Measurements from ENCODE around the gene DUSP7. TPM values are rescaled to one million over a fixed set of nuclear protein-coding genes. Genes with fewer than 3 reads are reported as not detected.

Gene DUSP7
- total RNA-seq, 1 experiment from 2014 or later = 20.1 TPM

DNA sequence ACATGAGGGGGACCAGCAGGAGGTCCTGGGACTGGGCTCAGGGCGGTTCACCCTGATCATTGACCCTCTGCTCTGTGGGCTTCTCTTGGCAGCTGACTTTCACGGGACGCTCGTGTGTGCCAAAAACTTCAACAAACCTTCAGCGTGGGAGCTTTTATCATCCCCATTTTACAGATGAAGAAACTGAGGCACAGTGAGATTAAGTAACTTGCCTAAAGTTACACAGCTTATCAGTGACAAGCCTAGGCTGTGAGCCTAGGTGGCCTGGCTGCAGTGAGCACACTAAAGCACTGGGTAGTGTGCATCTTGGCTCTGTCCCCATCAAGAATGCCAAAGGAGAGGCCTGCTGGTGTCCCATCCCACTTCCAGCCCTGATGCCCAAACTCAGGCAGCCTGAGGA lies 23.6 kb upstream of the DUSP7 start:
- H3K9me3 ChIP-seq (ENCODE audit: low read depth, low read length, poor library complexity, severe bottlenecking) = no peaks in the 10 kb centered on the region
- no TSS peak for BruUV-seq (replicated peaks)
- H3K27me3 ChIP-seq (replicated peaks; ENCODE audit: insufficient read depth, low read depth, low read length, poor library complexity) = no peaks in the 10 kb centered on the region
- no peak overlapping the region for H3K27ac ChIP-seq (ENCODE audit: low read depth, low read length, poor library complexity, severe bottlenecking)
- intact Hi-C loops (cut with micrococcal nuclease; ENCODE audit: unreplicated experiment) = no loop called here
- H3K36me3 ChIP-seq (ENCODE audit: insufficient read depth, low read length, poor library complexity, severe bottlenecking) = no peaks in the 10 kb centered on the region
- DNase-seq (ENCODE audit: low spot score) = no peak
- no peaks in the 10 kb centered on the region for H3K4me1 ChIP-seq (ENCODE audit: insufficient read depth, low read length, poor library complexity, severe bottlenecking)
- ChIA-PET CTCF (no interaction called here), POLR2A (ENCODE audit: low non-redundant PET) (no interaction called here)
- TF ChIP-seq, protein P1, sequence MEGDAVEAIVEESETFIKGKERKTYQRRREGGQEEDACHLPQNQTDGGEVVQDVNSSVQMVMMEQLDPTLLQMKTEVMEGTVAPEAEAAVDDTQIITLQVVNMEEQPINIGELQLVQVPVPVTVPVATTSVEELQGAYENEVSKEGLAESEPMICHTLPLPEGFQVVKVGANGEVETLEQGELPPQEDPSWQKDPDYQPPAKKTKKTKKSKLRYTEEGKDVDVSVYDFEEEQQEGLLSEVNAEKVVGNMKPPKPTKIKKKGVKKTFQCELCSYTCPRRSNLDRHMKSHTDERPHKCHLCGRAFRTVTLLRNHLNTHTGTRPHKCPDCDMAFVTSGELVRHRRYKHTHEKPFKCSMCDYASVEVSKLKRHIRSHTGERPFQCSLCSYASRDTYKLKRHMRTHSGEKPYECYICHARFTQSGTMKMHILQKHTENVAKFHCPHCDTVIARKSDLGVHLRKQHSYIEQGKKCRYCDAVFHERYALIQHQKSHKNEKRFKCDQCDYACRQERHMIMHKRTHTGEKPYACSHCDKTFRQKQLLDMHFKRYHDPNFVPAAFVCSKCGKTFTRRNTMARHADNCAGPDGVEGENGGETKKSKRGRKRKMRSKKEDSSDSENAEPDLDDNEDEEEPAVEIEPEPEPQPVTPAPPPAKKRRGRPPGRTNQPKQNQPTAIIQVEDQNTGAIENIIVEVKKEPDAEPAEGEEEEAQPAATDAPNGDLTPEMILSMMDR (conservative IDR thresholded peaks at IDR 0.05; ENCODE audit: low read depth, low read length) = no peak
- no peak for TF ChIP-seq EZH2 (IDR thresholded peaks at IDR 0.05; ENCODE audit: borderline replicate concordance, low read depth, low read length, poor library complexity, severe bottlenecking)
- H3K4me3 ChIP-seq (ENCODE audit: low read depth, low read length, poor library complexity, severe bottlenecking) = no peak overlapping the region

DNA sequence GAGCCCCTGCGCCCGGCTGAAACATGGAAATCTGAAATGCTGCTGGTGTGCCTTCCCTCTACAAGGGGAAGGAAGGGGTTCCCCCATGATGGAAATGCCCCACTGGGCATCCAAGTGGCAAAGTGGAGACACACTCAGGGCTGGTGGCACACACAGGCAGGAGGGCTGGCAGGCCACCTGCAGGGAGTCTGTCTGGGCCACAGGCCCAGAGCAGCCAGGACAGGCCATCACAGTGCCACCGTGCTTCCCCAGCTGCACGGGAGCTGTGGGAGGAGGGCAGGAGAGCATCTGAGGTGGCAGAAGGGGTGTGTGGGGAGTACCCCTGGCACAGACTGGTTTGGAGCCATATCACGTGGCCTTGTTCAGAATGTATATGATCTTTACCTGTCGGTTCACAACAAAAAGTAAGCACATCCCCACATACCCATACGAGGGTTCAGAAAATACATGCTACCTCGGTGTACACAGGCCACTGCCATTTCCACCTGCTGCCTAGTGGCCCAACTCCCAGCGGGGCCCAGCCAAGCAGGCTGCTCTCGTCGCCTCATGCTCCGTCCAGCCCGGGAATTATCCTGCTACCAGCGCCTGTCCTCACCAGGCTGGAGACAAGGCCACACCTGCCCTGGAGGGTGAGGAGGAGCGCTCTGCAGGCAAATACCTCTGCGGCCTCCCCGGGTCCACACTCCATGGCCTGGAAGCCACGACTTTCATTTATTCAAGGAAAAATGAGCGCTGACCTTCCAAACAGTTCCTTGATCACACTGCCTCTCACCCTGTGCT lies 22.6 kb upstream of the DUSP7 start:
- H3K27me3 ChIP-seq (replicated peaks; ENCODE audit: insufficient read depth, low read depth, low read length, poor library complexity) = no peaks in the 10 kb centered on the region
- no TSS peak for BruUV-seq (replicated peaks)
- H3K36me3 ChIP-seq (ENCODE audit: insufficient read depth, low read length, poor library complexity, severe bottlenecking) = no peaks in the 10 kb centered on the region
- DNase-seq (ENCODE audit: low spot score) = no peak
- no peak overlapping the region for H3K27ac ChIP-seq (ENCODE audit: low read depth, low read length, poor library complexity, severe bottlenecking)
- no peak overlapping the region for H3K4me3 ChIP-seq (ENCODE audit: low read depth, low read length, poor library complexity, severe bottlenecking)
- TF ChIP-seq, protein P1 (conservative IDR thresholded peaks at IDR 0.05; ENCODE audit: low read depth, low read length) = no peak
- no peak for TF ChIP-seq EZH2 (IDR thresholded peaks at IDR 0.05; ENCODE audit: borderline replicate concordance, low read depth, low read length, poor library complexity, severe bottlenecking)
- H3K4me1 ChIP-seq (ENCODE audit: insufficient read depth, low read length, poor library complexity, severe bottlenecking) = no peaks in the 10 kb centered on the region
- no peaks in the 10 kb centered on the region for H3K9me3 ChIP-seq (ENCODE audit: low read depth, low read length, poor library complexity, severe bottlenecking)
- POLR2A ChIA-PET (ENCODE audit: low non-redundant PET) = no interaction called here
- intact Hi-C loops (cut with micrococcal nuclease; ENCODE audit: unreplicated experiment) = no loop called here
- CTCF ChIA-PET = no interaction called here

DNA sequence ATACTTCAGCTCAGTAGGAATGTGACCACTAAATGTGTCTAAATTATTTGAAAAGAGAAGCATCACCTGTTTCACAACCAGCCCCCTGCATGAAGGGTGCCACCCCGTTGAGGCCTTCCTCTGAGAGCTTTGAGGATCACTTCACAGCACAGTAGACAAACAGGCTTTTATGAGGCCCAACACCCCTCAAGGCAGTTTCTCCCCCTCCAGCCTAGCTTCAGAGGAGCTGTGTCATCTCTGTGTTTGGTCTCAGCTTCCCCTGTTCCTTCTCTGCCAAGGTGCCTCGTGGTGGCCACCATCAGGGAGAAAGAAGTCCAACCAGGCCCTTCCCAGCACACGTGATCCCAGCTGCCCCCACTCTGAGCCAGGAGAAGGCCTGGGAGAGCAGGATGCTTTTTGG lies 21.6 kb upstream of the DUSP7 start:
- TF ChIP-seq EZH2 (IDR thresholded peaks at IDR 0.05; ENCODE audit: borderline replicate concordance, low read depth, low read length, poor library complexity, severe bottlenecking) = no peak
- TF ChIP-seq, protein P1 (conservative IDR thresholded peaks at IDR 0.05; ENCODE audit: low read depth, low read length) = no peak
- Histone ChIP-seq H3K27ac (ENCODE audit: low read depth, low read length, poor library complexity, severe bottlenecking) (no peak overlapping the region), H3K36me3 (ENCODE audit: insufficient read depth, low read length, poor library complexity, severe bottlenecking) (no peaks in the 10 kb centered on the region), H3K4me1 (ENCODE audit: insufficient read depth, low read length, poor library complexity, severe bottlenecking) (no peaks in the 10 kb centered on the region), H3K9me3 (ENCODE audit: low read depth, low read length, poor library complexity, severe bottlenecking) (no peaks in the 10 kb centered on the region), H3K4me3 (ENCODE audit: low read depth, low read length, poor library complexity, severe bottlenecking) (no peak overlapping the region), H3K27me3 (replicated peaks; ENCODE audit: insufficient read depth, low read depth, low read length, poor library complexity) (no peaks in the 10 kb centered on the region)
- no peak for DNase-seq (ENCODE audit: low spot score)
- intact Hi-C loops (cut with micrococcal nuclease; ENCODE audit: unreplicated experiment) = no loop called here
- BruUV-seq (replicated peaks) = no TSS peak
- POLR2A ChIA-PET (ENCODE audit: low non-redundant PET) = no interaction called here
- CTCF ChIA-PET = no interaction called here

Measured in A673 (cell line).